Hepatocyte (in vitro differentiated cells): ENCODE data around the gene VANGL1.

Source experiments
- EZH2 ChIP-seq: fragments of 200-600 bp; sonication (generic); IDR thresholded peaks from 2 replicates; pipeline ENCODE4 v1.6.1; 2016; ENCODE audit warnings: antibody characterized with exemption, mild to moderate bottlenecking, borderline replicate concordance
- EZH2phosphoT487 ChIP-seq: fragments of 200-600 bp; sonication (generic); IDR thresholded peaks from one replicate; pipeline ENCODE4 v1.6.1; 2018; ENCODE audit warnings: antibody characterized with exemption, mild to moderate bottlenecking, low read depth, moderate library complexity; ENCODE audit not compliant: unreplicated experiment, severe bottlenecking
- TF ChIP-seq, protein P1 (sequence below): fragments of 200-600 bp; sonication (generic); IDR thresholded peaks from 2 replicates; pipeline ENCODE4 v1.5.1; 2016; ENCODE audit warnings: antibody characterized with exemption, mild to moderate bottlenecking; ENCODE audit not compliant: poor library complexity

DNA sequence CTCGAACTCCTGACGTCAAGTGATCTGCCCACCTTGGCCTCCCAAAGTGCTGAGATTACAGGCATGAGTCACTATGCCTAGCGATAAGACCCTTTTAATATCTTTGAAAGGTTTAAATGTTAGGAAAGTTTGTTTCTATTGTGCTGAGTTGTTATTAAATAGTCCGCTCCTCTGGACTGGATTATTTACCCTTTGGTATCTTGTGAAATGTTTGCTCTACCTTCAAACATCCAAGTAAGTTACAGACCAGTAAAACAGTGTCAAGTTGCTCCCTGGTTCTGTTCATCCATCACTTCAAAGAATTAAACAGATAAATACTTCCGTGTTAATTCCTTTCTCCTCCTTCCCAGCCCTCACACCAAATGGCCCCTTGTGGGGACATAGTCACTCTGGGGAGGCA is 82.0 kb downstream of the VANGL1 start:
- TF ChIP-seq EZH2 (no peak), EZH2phosphoT487 (no peak)
- TF ChIP-seq, protein P1, sequence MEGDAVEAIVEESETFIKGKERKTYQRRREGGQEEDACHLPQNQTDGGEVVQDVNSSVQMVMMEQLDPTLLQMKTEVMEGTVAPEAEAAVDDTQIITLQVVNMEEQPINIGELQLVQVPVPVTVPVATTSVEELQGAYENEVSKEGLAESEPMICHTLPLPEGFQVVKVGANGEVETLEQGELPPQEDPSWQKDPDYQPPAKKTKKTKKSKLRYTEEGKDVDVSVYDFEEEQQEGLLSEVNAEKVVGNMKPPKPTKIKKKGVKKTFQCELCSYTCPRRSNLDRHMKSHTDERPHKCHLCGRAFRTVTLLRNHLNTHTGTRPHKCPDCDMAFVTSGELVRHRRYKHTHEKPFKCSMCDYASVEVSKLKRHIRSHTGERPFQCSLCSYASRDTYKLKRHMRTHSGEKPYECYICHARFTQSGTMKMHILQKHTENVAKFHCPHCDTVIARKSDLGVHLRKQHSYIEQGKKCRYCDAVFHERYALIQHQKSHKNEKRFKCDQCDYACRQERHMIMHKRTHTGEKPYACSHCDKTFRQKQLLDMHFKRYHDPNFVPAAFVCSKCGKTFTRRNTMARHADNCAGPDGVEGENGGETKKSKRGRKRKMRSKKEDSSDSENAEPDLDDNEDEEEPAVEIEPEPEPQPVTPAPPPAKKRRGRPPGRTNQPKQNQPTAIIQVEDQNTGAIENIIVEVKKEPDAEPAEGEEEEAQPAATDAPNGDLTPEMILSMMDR = no peak
